ENCODE results near the gene NRCAM. TPM values are rescaled to one million over a fixed set of nuclear protein-coding genes. Genes with fewer than 3 reads are reported as not detected.

Gene NRCAM
- 57.6 and 69.4 TPM in 2 replicates for total RNA-seq

GRCh38 chr7:108455998-108456677 is at the start of gene NRCAM:
Gene NRCAM, minus strand, starts transcription at chr7:108456436. Its CDS starts 216,372 bp downstream, at chr7:108240064.

GRCh38 chr7:108130261-108130660 is 326.0 kb downstream of the NRCAM start, which contains the start of gene LAMB4:
Gene LAMB4, minus strand, starts transcription at chr7:108130361. Its CDS starts 7,197 bp downstream, at chr7:108123164.

Other genes with a start within 250 kb of the NRCAM start
- gene PNPLA8, start 69.7 kb upstream of the NRCAM start, total RNA-seq: 25.5 and 25.9 TPM in 2 replicates
- 9.9 and 11.0 TPM in 2 replicates for gene THAP5, start 113.3 kb upstream of the NRCAM start, total RNA-seq
- gene DNAJB9, start 113.4 kb upstream of the NRCAM start, total RNA-seq: 24.9 and 38.0 TPM in 2 replicates